ENCODE results near the gene EXOC3L4.
"Not testable (repeated sequence)": the region's sequence is repeated elsewhere in the genome, so short reads cannot be mapped to it uniquely, and the experiment has no call there.

EXOC3L4 gene

DNA sequence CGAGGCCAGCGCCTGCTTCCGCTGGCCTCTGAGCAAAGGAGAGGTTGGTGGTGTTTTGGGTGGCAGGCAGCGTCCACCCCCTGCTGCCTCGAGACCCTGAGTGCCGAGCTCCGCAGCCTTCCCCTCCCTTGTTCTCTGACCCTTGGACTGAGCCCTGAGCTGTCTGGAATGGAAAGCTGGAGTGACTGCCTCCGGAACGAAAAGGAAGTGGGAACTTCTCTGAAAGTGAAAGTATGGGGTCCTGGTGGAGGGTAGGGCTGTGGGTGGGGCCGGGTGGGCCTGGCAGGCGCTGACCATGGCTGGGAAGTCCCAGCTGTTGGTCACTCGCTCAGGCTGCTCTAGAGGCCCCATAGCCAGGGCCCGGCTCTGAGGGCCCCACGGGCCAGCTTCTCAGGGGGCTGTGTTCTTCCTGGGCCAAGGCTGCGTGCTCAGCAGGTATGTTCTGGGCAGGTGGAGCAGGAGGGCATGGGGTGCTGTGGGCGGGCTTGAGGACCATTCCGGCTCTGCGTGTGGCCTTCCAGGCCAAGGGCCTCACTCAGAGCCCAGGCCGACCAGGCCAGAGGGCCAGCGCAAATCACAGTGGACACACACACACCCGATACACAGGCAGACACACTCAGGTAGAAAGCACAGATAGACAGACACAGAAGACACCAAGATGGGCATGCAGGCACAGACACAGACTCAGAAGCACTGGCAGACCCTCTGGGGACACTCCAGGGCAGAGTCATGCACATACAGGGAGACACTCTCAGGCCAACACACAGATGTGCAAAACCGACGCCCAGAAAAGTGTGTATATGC lies at the start of gene EXOC3L4:
Gene EXOC3L4, plus strand, starts transcription at position 320 of the 804 bp plus-strand sequence. CDS start 5,495 bp downstream, outside the sequence.
- no peak for DNase-seq (ENCODE audit: low read depth in 2 of 2)

DNA sequence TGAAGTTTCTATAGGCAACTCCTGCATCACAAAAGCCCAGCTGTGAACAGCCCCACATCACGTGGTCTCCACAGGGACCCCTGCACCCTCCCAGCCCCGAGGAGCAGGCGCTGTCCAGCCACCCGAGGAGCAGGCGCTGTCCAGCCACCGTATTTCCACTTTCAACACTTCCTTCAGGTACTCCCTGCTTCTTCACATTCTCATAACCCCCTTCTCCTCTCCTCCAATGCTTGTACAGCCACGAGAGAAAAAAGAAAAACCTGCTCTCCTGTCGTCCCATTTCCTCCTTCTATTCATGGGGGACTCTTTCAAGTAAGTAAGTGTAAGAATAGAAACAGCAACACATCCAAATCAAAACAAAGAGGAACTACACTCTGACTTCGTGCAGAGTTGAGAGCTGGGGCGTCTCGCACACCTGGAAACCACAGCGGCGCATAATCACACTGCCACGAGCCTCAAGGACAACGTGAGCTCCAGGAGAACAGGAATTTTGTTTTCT lies 49.1 kb upstream of the EXOC3L4 start:
- no peak for DNase-seq (ENCODE audit: low read depth in 2 of 2)

DNA sequence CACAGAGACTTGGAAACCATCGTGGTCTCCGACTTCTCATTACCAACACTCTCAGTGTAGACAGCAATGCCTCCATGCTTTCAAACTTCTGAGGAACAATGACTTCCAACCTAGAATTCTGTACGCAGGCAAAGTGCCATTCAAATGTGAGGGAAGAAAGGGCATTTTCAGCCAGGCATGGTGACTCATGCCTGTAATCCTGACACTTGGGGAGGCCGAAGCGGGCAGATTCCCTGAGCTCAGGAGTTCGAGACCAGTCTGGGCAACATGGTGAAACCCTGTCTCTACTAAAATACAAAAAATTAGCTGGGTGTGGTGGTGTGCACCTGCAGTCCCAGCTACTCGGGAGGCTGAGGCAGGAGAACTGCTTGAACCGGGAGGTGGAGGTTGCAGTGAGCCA lies 47.1 kb upstream of the EXOC3L4 start:
- DNase-seq (ENCODE audit: low read depth in 2 of 2) = not testable (repeated sequence)

DNA sequence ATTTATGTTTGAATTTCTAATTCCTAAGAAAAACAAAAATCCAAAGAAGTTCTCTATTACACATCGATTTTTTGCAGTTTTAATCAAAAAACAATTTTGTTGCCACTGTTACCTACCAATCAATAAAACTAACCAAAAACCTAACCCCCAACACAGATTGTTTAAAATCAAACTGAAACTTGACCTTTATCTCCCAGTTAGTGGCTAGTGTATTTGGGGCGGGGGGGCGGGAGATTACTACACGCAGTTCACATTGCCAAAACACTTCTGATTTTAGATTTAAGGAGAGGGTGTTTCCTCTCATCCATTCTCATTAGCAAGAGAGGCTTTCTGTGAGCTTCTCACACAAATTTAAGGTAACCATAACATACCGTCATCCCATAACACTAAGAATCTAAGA lies 43.6 kb upstream of the EXOC3L4 start:
- no peak for DNase-seq (ENCODE audit: low read depth in 2 of 2)

DNA sequence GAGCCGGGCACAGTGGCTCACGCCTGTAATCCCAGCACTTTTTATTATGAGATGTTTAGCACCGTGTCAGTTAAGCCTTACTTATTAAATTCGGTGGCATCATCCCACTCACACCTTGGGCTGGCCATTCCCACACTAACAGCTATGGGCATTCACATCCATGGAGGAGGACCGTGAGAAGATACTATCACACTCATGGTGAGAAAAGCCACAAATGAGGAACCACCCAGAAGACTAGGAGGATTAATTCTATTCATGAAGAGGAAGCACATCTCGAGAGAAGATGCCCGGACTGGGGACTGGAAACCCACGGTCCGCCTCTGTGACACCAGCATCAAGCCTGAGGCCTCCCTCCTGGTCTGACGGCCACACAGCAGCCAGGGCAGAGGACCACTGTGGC lies 42.1 kb upstream of the EXOC3L4 start:
- no peak for DNase-seq (ENCODE audit: low read depth in 2 of 2)

DNA sequence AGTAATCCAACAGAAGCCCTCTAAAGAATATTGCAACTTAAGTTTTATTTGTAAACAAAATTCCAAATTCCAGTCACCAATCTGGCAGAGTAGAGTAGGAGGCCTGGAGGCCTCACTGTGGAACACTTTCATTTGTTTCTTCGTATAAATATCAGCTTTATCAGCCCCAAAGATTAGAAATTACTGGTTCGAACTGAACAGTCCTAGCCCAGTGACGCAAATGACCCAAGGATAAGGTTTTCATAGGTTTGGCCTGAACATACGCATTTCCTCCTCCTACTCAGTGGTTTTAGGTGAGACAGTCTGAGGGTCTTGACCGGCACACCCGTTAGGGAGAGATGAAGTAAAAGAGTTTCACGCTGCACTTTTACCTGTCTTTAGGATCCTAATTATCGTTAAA lies 38.8 kb upstream of the EXOC3L4 start:
- DNase-seq (ENCODE audit: low read depth in 2 of 2) = no peak

DNA sequence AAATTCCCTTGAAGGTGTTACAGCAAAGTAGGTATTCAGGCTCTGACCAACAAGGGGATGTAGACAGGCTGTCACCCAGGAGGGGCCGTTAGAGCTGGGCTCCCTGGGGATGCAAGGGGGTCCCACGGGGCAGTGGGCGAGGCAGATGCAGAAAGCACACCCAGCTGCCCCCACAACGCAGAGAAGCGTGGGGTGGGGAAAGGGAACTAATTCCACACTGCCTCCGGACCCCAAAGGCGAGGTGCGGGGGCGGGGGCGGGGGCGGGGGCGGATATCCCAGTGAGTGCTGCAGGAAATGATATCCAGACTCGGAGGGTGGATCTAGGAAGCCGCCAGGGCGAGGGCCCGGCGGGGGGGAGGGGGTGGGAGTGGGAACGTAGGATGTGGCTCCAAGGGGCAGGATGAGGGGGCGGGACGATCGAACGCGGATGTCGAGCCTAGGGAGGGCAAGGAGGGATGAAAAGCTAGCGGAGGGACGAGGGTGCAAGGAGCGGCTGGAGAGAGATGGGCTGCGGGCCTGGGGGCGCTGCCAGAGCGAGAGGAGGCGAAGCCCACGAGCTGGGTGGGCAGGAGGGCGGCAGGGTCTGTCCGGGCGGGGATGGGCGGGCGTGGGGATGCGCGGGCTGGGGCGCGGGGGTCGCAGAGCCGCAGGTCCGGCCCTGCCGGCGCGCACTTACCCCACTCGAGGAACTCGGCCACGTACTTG lies 38.0 kb upstream of the EXOC3L4 start:
- DNase-seq (ENCODE audit: low read depth in 2 of 2) = no peak

DNA sequence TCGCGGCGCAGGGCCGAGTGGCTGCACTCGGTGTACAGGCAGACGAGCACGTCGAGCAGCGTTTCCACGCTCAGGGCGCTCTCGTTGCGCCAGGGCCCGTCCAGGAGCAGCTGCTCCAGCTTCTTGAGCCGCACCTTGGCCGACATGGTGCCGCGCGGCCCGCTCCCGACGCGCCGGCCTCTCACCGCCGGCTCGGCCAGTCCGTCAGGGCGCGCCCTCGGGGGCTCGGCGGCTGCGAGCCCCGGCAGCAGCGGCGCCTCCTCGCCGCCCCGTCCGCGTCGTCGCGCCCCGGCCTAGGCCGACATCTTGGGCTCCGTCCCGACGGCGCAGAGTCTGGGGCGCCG lies 37.5 kb upstream of the EXOC3L4 start:
- DNase-seq (ENCODE audit: low read depth in 2 of 2) = no peak

DNA sequence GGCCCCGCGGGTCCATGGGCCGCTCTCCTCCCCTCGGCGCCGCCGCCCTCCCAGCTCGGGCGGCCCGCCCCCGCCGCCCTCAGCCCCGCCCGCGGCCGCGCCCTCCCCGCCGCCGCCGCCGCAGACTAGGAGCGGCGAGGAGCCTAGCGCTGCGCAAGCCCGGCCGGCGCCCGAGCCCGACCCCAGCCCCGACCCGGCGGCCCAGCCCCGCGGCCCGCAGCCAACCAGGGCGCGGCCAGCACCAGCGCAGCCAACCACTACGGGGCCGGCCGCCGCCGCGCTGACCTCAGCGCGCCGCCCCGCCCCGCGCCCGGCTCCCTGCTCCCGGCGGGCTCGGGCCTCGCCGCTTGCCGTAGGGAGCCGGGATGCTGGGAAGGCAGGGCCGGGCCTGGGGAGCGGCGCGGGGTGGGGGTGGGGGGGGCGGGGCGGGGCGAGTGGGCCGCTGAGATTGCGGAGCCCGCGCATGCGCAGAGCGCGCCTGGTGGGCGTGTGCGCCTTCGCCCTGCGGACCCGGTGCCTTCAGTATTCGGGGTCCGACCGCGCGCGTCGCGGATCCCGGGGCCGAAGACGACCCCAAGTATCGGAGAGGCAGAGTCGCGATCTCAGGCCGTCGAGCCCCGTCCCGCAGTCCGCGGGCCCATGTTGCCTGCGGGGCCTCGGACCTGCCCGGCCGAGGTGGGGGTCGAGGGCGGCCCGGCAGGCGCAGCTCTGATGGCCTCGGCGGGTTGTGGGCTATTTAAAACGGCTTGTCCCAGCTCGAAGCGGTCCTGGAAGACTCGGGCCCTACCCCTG lies 37.0 kb upstream of the EXOC3L4 start, which contains the start of gene CDC42BPB:
Gene CDC42BPB, minus strand, starts transcription at position 178 of the 792 bp plus-strand sequence. CDS start 376 bp downstream, outside the sequence.
- DNase-seq (ENCODE audit: low read depth in 2 of 2) = peak in 1 of 2 donors; percentile 17

DNA sequence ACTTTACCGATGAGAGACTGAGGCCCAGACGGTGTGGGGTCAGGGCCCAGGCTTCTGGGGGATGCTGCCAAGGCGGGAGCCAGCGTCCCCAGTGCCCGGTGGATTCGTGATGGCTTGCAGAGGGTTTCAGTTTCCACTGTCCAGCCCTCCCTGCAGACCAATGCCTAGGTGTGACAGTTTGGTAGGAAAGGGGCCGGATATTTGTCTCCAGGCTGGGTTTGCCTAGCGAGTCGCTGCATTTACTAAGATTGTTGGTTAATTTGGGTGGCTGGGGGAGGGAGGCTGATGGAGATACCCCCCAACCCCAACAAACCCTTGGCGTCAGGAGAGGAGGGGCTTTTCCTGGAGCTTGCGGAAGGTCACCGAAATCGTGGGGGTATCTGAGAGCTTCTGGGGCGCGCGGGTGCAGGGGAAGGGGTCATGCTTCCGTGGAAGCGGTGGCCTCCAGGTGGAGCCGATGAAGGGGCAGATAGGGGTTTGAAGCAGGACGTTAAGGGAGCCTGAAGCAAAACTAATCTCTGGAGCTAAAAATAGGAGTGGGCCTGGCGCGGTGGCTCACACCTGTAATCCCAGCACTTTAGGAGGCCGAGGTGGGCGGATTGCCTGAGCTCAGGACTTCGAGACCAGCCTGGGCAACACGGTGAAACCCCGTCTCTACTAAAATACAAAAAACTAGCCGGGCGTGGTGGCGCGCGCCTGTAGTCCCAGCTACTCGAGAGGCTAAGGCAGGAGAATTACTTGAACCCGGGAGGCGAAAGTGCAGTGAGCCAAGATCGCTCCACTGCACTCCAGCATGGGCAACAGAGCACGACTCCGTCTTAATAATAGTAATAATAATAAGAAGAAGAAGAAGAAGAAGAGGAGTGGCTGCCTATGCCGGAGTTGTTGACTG lies 36.1 kb upstream of the EXOC3L4 start:
- no peak for DNase-seq (ENCODE audit: low read depth in 2 of 2)

DNA sequence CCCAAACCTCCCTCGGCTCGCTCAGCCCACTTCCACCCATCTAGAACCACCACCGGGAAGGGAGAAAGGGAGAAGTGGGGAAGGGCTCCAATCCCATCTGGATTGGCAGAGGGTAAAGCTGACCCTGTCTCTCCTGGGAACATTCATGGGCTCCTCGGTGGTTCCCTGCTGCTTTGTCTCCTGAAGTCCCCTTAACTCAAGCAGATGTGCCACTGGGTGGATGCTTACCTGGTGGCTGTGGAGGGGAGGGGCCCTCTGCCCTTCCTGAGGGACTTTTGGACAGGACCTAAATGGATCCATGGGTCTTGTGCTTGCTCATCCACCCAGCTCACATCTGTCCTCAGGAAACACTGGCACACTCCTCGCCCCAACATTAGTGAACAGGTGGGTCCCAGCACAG lies 35.0 kb upstream of the EXOC3L4 start:
- no peak for DNase-seq (ENCODE audit: low read depth in 2 of 2)

DNA sequence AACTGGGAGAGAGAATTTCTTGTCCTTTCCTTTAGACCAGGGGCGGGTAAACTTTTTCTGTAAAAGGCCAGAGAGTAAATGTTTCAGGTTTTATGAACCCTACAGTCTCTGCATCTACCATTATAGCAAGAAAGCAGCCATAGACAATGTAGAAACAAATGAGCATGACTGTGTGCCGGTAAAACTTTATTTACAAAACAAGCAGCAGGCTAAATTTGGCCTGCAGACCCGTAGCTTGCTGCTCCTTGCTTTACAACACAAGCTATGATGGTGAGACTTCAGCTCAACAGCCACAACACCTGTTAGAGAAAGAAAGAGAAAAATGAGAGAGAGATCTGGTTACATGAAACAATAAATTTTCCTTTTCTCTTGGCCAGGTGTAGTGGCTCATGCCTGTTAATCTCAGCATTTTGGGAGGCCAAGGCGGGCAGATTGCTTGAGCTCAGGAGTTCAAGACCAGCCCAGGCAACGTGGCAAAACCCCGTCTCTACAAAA lies 33.0 kb upstream of the EXOC3L4 start:
- DNase-seq (ENCODE audit: low read depth in 2 of 2) = no peak

DNA sequence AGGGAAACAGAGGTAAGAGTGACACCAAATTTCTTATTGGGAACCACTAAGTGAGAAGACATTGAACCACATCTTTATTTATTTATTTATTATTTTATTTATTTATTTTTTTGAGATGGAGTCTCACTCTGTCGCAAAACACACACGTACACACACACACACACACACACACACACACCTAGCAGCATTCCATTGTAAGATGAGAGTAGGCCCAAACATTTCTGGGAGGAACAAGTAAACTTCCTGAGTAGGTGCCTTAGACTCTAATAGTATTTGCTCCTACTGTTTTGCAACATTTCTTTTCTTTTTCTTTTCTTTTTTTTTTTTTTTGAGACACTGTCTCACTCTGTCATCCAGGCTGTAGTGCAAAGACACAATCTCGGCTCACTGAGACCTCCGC lies 30.1 kb upstream of the EXOC3L4 start:
- no peak for DNase-seq (ENCODE audit: low read depth in 2 of 2)

DNA sequence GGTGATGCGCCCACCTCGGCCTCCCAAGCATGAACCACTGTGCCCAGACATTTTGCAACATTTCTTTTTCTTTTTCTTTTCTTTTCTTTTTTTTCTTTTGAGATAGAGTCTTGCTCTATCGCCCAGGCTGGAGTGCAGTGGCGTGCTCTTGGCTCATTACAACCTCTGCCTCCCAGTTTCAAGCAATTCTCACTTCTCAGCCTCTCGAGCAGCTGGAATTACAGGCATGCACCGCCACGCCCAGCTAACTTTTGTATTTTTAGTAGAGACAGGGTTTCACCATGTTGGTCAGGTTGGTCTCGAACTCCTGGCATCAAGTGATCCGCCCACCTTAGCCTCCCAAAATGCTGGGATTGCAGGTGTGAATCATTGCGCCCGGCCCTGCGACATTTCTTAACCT lies 29.5 kb upstream of the EXOC3L4 start:
- no peak for DNase-seq (ENCODE audit: low read depth in 2 of 2)

DNA sequence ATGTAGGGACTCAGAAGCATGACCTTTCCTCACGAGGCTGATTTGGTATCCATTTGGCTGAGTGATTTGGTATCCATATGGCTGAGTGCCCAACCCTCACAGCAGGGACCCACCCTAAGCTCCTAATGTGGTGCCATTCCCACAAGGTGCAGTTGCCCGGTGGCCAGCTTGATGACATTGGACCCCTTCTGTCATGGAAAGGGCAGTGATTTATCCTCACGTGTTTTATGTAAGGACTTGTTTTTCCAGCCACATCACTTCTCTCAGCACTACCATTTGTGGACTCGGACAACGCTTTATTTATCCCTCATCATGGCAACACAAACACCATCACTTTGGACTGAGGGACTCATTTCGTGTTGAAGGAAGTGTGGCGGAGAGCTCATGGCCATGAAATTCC lies 28.7 kb upstream of the EXOC3L4 start:
- no peak for DNase-seq (ENCODE audit: low read depth in 2 of 2)

DNA sequence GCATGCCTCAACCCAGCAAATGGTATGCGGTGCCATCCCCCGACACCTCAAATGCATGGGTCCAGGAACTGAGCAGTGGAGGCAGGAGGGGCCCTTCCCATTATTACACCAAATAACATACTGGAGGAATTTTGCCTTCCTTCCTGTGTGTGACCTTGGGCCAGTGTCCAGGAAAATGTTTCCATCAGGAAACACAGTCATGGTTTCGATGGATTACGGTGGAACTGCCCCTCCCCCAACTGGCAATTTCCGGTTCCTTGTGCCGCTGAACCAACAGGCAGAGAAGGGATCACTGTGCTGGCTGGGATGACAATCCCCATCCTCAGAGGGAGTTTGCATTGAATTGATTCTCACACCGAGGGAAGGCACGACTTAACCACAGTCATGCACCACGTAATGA lies 28.1 kb upstream of the EXOC3L4 start:
- no peak for DNase-seq (ENCODE audit: low read depth in 2 of 2)

DNA sequence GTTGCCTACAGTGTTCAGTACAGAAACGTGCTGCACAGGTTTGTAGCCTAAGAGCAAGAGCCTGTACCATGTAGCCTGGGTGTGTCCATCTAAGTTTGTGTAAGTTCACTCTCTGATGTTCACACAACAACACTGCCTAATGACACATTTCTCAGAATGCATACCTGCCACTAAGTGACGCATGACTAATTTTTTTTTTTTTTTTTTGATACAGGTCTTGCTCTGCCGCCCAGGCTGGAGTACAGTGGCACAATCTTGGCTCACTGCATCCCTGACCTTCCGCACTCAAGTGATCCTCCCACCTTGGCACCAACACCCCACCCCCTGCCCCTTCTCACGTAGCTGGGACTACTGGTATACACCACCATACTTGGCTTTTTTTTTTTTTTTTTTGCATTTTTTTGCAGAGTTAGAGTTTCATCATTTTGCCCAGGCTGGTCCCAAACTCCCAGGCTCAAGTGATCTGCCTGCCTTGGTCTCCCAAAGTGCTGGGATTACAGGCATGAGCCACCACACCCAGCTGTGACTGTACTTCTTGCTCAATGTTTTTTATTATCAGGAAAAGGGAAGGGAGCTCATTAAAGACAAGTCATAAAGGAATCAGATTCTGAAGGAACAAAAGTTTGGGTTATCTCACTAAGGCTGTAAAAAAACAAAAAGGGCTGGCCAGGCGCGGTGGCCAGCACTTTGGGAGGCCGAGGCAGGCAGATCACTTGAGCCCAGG lies 27.1 kb upstream of the EXOC3L4 start:
- no peak for DNase-seq (ENCODE audit: low read depth in 2 of 2)

DNA sequence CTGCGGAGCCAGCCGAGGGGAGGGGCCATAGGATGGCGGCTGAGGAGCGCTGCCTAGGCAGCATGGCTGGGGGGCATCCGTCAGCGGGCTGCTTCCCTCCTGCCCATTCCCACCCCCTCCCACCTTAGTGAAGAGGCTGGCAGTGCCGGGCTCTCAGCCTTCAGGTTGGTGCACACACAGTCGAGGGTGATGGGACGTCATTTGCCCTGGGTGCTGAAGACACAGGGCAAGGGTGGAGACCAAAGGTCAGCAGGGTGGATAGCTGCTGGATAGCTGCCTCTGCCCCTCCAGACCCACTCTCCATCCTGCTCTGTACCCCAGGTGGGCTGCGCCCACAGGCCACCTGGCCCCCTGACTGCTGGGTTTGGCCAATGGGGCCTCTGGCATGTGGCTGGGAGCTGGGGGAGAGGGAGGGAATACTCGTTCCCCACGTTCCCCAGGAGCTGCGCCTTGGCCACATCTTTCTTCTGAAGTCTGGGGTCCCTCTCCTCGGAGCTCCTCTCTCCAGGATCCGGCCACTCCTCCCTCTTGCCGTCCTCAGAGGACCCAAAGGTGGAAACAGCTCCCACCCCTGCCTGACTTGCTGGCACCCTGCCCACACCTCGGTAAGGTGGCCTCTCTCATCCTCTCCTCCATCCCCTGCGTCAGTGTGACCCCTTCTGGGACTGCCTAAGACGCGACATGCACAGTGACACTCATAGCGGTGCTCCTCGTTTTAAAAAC lies 26.0 kb upstream of the EXOC3L4 start:
- no peak for DNase-seq (ENCODE audit: low read depth in 2 of 2)

DNA sequence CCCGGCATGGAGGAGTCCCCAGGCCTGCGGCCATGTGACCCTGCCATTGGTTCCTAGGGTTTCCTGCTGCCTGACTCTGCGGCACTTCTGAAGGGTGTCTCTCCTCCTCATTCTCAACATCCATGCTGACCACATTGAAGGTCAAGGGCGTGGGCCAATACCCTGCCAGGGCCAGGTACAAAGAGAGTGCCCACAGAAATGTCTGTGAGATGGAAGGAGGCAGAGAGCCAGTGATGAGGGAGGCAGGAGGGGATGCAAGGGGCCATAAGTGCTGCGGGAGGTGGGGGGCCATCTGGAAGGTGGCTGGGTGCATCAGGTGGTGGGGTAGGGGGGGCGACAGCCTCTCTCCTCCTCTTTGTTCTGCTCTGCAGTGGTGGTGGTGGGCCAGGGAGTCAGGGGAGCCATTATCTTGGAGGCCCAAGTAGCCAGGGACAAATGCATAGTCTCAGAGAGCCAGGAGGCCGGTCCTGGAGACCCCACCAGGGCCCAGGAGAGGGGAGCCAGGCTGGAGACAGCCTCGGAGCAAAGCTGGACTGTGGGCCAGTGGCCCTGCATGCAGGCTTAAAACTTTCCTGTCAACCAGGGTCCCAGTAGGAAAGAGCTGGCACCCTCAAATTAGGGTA lies 24.2 kb upstream of the EXOC3L4 start:
- DNase-seq (ENCODE audit: low read depth in 2 of 2) = no peak

All from stimulated activated CD4-positive, alpha-beta T cell treated with anti-CD3 and anti-CD28 coated beads, Interleukin-1b, Interleukin-23, amount 100 ng/mL, for 1 hour (primary cell).